ENCODE measurements around the gene SLC38A10.
A peak's percentile ranks its signal among the peaks of the same experiment; 100 is the strongest.

SLC38A10 gene

DNA sequence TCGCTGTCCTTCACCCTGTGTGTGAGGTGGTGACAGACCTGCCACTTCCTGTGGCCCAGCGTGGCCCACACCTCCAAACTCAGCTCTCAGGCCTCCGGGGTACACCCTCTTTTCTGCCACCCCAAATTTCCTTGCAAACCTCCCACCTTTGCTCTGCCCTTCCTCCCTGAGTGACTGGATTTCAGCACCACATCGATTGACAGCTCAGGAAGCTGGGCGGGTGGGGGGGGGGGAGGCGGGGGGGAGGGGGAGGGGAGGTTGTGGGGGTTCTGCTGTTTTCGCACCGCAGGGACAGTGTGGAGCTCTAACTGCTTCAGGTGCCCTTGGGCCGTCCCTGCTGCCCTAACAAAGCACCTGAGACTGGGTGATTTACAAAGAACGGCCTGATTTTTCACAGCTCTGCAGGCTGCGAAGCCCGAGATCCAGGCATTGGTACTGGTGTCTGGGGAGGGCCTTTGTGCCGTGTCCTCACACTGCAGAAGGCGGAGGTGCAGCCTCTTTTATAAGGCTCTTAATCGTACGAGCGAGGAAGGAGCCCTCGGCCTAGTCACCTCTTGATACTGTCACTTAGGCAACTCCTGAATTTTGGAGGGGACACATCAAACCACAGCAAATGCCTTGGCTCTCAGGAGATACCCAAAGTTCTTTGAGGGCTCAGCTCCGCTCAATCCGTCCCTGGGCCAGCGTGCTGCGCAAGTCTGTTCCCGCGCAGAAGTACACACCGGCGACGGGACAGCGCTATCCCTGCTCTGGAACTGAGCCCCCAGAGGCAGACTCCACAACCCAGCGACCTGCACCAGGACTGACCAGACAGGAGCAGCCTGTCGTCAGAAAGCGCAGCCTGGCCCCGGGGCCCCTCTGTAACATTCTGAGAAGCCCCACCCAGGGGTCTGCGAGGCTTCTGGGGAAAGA lies 52.4 kb downstream of the SLC38A10 start:
- TF ChIP-seq, protein P1, sequence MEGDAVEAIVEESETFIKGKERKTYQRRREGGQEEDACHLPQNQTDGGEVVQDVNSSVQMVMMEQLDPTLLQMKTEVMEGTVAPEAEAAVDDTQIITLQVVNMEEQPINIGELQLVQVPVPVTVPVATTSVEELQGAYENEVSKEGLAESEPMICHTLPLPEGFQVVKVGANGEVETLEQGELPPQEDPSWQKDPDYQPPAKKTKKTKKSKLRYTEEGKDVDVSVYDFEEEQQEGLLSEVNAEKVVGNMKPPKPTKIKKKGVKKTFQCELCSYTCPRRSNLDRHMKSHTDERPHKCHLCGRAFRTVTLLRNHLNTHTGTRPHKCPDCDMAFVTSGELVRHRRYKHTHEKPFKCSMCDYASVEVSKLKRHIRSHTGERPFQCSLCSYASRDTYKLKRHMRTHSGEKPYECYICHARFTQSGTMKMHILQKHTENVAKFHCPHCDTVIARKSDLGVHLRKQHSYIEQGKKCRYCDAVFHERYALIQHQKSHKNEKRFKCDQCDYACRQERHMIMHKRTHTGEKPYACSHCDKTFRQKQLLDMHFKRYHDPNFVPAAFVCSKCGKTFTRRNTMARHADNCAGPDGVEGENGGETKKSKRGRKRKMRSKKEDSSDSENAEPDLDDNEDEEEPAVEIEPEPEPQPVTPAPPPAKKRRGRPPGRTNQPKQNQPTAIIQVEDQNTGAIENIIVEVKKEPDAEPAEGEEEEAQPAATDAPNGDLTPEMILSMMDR (IDR thresholded peaks at IDR 0.05; ENCODE audit: low read depth, low read length), result no peak
- no peak overlapping the region for H3K4me3 ChIP-seq (replicated peaks in 1 of 2; ENCODE audit: low read depth in 2 of 2, low read length in 2 of 2)
- DNase-seq (ENCODE audit: low read depth in 2 of 2), result no peak

DNA sequence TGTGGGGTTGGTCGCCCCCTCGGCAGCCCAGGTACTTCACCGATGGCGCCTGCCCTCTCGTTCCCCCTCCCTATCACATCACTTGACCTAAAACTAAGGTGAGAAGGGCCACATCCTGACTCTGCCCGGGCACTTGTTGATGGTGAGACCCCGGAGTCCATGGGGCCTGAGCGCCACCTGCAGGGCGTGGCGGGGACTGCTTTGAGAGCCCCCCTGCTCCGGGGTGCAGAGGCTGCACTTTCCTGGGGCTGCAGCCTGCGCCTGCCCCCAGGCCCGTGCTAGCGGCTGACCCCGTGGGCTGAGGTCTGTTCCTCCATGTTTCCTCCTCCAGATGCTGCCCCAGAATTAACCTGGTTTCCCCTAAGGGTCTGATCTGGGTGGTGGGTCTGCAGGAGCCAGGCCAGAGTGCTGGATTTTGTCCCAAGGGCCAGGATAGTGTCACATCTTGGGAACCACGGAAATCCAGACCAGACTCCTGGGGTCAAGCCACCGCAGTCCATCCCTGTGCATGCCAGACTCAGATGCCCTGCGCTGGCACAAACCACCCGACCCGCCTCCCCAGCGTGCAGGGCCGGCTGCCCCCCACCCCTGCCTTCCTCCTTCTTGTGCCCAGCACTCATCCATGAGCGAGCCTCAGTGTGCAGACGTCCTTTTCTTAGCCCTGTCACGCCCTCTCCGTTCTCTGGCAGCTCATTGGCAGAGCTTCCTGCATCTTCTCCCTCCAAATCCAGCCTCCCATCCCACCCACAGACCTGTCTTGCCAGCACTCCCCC lies 53.3 kb downstream of the SLC38A10 start:
- TF ChIP-seq, protein P1 (IDR thresholded peaks at IDR 0.05; ENCODE audit: low read depth, low read length), result peak; percentile 80
- H3K4me3 ChIP-seq (replicated peaks in 1 of 2; ENCODE audit: low read depth in 2 of 2, low read length in 2 of 2), result no peak overlapping the region
- DNase-seq (ENCODE audit: low read depth in 2 of 2), result peak; percentile 40 to 49

DNA sequence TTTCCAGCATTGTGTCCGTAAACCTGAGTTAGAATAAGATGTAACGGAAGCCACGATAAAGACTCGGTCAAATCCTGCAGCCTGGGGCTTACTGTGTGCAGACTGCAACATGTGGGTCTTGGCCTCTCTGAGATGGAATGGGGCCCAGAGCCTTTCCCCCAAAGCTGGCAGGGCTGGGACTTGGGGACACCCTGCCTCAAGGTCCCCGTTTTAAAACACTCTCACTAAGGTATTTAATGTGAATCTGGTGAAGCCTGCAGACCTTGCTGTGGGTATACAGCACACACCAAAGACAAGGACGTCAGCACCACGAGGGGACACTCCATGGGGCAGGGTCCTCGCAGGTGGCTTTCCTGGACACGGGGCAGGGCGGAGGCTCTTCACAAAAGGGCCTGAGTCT lies 53.9 kb downstream of the SLC38A10 start:
- no peak for DNase-seq (ENCODE audit: low read depth in 2 of 2)
- TF ChIP-seq, protein P1 (IDR thresholded peaks at IDR 0.05; ENCODE audit: low read depth, low read length), result no peak
- H3K4me3 ChIP-seq (replicated peaks in 1 of 2; ENCODE audit: low read depth in 2 of 2, low read length in 2 of 2), result no peak overlapping the region

DNA sequence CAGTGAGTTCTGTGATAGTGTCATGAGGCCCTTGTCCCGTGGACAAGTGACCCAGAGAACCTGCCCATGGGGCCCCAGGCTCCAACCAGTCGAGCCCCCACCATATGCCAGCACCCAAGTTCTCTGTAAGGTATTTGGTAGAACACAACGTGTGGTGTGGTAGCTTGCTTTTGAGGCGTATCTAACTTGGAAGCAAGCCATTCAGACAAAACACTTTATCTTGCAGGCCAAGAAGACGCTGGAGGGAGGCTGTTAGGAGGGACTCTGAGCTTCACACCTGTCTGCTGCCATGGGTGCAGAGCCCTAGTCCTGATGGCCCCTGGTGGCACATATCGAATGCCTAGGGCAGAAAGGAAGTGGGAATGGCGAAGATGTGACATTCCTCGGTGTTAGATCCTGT lies 54.3 kb downstream of the SLC38A10 start:
- TF ChIP-seq, protein P1 (IDR thresholded peaks at IDR 0.05; ENCODE audit: low read depth, low read length), result no peak
- DNase-seq (ENCODE audit: low read depth in 2 of 2), result no peak
- H3K4me3 ChIP-seq (replicated peaks in 1 of 2; ENCODE audit: low read depth in 2 of 2, low read length in 2 of 2), result no peak overlapping the region

DNA sequence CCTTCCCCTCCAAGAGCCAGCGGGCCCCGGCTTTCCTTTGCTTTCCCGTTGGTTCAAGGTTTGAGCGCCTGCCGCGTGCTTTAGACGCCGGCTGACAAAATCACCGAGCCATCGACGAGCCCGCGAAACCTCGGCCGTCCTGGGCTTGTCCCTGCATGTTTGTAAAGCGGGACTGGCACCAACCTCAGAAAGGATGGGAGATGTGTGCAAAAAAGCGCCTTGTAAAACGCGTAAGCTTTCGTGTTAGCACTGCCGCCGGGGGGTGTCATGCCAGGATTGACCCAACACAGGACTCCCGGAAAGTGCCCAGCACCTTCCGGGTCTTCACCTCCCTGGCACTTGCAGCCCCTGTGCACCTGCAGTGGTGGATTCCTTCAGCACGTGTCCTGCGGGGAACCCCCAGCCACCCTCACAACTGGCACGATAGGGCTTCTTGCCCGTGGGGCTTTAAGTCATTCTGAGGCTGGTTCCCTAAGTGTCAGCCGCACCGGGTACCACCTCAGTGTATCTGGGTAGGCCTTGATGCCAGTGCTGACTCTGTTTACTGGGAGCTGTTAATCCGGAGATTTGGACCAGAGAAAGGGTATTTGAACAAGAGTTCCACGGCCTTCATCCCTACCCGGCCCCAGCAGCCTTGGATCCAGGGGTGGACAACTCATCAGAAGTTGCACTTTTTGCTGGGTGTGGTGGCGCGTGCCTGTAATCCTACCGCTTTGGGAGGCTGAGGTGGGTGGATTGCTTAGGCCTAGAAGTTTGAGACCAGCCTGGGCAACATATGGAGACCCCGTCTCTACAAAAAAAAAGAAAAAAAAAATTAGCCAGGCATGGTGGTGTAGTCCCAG lies 55.2 kb downstream of the SLC38A10 start:
- peak in 1 of 2 donors; percentile 27 for DNase-seq (ENCODE audit: low read depth in 2 of 2)
- H3K4me3 ChIP-seq (replicated peaks in 1 of 2; ENCODE audit: low read depth in 2 of 2, low read length in 2 of 2), result peak overlapping the region; percentile 78 to 84
- TF ChIP-seq, protein P1 (IDR thresholded peaks at IDR 0.05; ENCODE audit: low read depth, low read length), result no peak
